Spinal cord (tissue), 10 donors: Measurements from ENCODE around the gene TNFSF13. TPM values are rescaled to one million over a fixed set of nuclear protein-coding genes. Genes with fewer than 3 reads are reported as not detected.

Source experiments
- DNase-seq, 6 donors: peaks; one replicate each; pipeline versions ENCODE4 v3.0.0 to v3.0.0-alpha.2; 2013 to 2015; ENCODE audit warnings: low spot score in 6 of 6, low read depth in 4 of 6
- H3K27ac ChIP-seq: one replicate; pipeline ENCODE4 v1.5.1; 2013; ENCODE audit warnings: low read depth, low read length, control low read depth
- H3K27me3 ChIP-seq: one replicate; pipeline ENCODE4 v1.6.1; 2013; ENCODE audit warnings: low read length; ENCODE audit not compliant: control insufficient read depth, insufficient read depth
- H3K36me3 ChIP-seq: one replicate; pipeline ENCODE4 v1.6.1; 2013; ENCODE audit warnings: low read length; ENCODE audit not compliant: control insufficient read depth, insufficient read depth
- H3K4me1 ChIP-seq: one replicate; pipeline ENCODE4 v1.6.1; 2013; ENCODE audit warnings: low read length; ENCODE audit not compliant: control insufficient read depth, insufficient read depth
- H3K4me3 ChIP-seq: one replicate; pipeline ENCODE4 v1.5.1; 2013; ENCODE audit warnings: low read depth, low read length, control low read depth
- H3K9me3 ChIP-seq: one replicate; pipeline ENCODE4 v1.6.1; 2013; ENCODE audit warnings: low read length; ENCODE audit not compliant: control insufficient read depth, insufficient read depth
- WGBS: methylation state at CpG from one replicate; pipeline ENCODE4 v1.1.5; 2013; ENCODE audit warnings: missing lambda C conversion rate; ENCODE audit not compliant: insufficient coverage; 5-methylcytosine and 5-hydroxymethylcytosine counted together
- polyA plus RNA-seq, 2 donors: library from polyadenylated mRNA; unstranded; fragments of 120-200 nt; gene quantifications; one replicate each; pipeline ENCODE4 v1.2.1, GENCODE V29; 2013; ENCODE audit not compliant: insufficient read length in 2 of 2
- total RNA-seq, 2 donors: library from RNA; depleted of rRNA in 1 of 2; stranded (reverse); fragments of 120-200 nt in 1 of 2; fragments of >200 nt in 1 of 2; gene quantifications; one replicate each; pipeline versions ENCODE4 v1.2.3 to v1.2.4, GENCODE V29; 2013 to 2014
- donor health status: healthy.

Gene TNFSF13
- total and polyA plus RNA-seq, 4 donors: 1.8 to 4.9 (median 4.4) TPM

GRCh38 chr17:7551396-7551795 is 7.2 kb upstream of the TNFSF13 start:
- peaks cover 15% of the 10 kb centered on the region for H3K4me1 ChIP-seq
- DNase-seq: no peak
- H3K9me3 ChIP-seq: no peaks in the 10 kb centered on the region
- H3K27ac ChIP-seq: no peak overlapping the region
- WGBS: 83% methylated on average over 1 of the region's 4 CpGs
- no peak overlapping the region for H3K4me3 ChIP-seq
- peaks cover 2% of the 10 kb centered on the region for H3K27me3 ChIP-seq
- peaks cover 7% of the 10 kb centered on the region for H3K36me3 ChIP-seq

- Histone ChIP-seq H3K27ac (no peak overlapping the region), H3K4me3 (no peak overlapping the region), H3K27me3 (peaks cover 2% of the 10 kb centered on the region), H3K9me3 (no peaks in the 10 kb centered on the region), H3K4me1 (peaks cover 24% of the 10 kb centered on the region), H3K36me3 (peaks cover 15% of the 10 kb centered on the region)
- no peak for DNase-seq
- WGBS: 88% methylated on average over 6 of the region's 6 CpGs
Observed at GRCh38 chr17:7552621-7553051, 5.9 kb upstream of the TNFSF13 start.

GRCh38 chr17:7553356-7553755 is 5.2 kb upstream of the TNFSF13 start:
- H3K4me1 ChIP-seq: peaks cover 28% of the 10 kb centered on the region
- WGBS: no CpG with 5 or more reads among the region's 1 CpG
- H3K27me3 ChIP-seq: peaks cover 1% of the 10 kb centered on the region
- H3K36me3 ChIP-seq: peaks cover 18% of the 10 kb centered on the region
- H3K27ac ChIP-seq: no peak overlapping the region
- no peak for DNase-seq
- no peak overlapping the region for H3K4me3 ChIP-seq
- no peaks in the 10 kb centered on the region for H3K9me3 ChIP-seq

GRCh38 chr17:7555320-7555948 is 3.1 kb upstream of the TNFSF13 start:
- Histone ChIP-seq H3K4me3 (no peak overlapping the region), H3K4me1 (peaks cover 36% of the 10 kb centered on the region), H3K36me3 (peaks cover 18% of the 10 kb centered on the region), H3K27ac (no peak overlapping the region), H3K27me3 (no peaks in the 10 kb centered on the region), H3K9me3 (no peaks in the 10 kb centered on the region)
- DNase-seq: no peak
- 53% methylated on average over 10 of the region's 10 CpGs for WGBS

GRCh38 chr17:7556627-7557026 is 1.9 kb upstream of the TNFSF13 start:
- Histone ChIP-seq H3K36me3 (peaks cover 13% of the 10 kb centered on the region), H3K4me3 (no peak overlapping the region), H3K27ac (peak overlapping the region; percentile 96), H3K27me3 (no peaks in the 10 kb centered on the region), H3K9me3 (no peaks in the 10 kb centered on the region), H3K4me1 (peaks cover 47% of the 10 kb centered on the region)
- DNase-seq: no peak
- 89% methylated on average over 11 of the region's 12 CpGs for WGBS

GRCh38 chr17:7557147-7557764 is 1.3 kb upstream of the TNFSF13 start:
- H3K4me1 ChIP-seq: peaks cover 49% of the 10 kb centered on the region
- no peaks in the 10 kb centered on the region for H3K27me3 ChIP-seq
- H3K9me3 ChIP-seq: no peaks in the 10 kb centered on the region
- WGBS: 56% methylated on average over 18 of the region's 19 CpGs
- H3K27ac ChIP-seq: peak overlapping the region; percentile 96
- no peak overlapping the region for H3K4me3 ChIP-seq
- no peak for DNase-seq
- H3K36me3 ChIP-seq: peaks cover 13% of the 10 kb centered on the region

GRCh38 chr17:7557775-7558543 is 591 bp upstream of the TNFSF13 start:
- H3K9me3 ChIP-seq: no peaks in the 10 kb centered on the region
- peaks cover 56% of the 10 kb centered on the region for H3K4me1 ChIP-seq
- H3K27me3 ChIP-seq: no peaks in the 10 kb centered on the region
- WGBS: 27% methylated on average over 21 of the region's 21 CpGs
- peak overlapping the region; percentile 4 for H3K4me3 ChIP-seq
- peak overlapping the region; percentile 96 for H3K27ac ChIP-seq
- peak in 2 of 6 donors; percentile 20 to 85 for DNase-seq
- H3K36me3 ChIP-seq: peaks cover 14% of the 10 kb centered on the region

GRCh38 chr17:7559320-7560171 is 996 bp downstream of the TNFSF13 start:
- no peaks in the 10 kb centered on the region for H3K27me3 ChIP-seq
- DNase-seq: no peak
- H3K36me3 ChIP-seq: peaks cover 29% of the 10 kb centered on the region
- no peaks in the 10 kb centered on the region for H3K9me3 ChIP-seq
- H3K4me3 ChIP-seq: no peak overlapping the region
- H3K4me1 ChIP-seq: peaks cover 65% of the 10 kb centered on the region
- H3K27ac ChIP-seq: peak overlapping the region; percentile 96
- 88% methylated on average over 9 of the region's 18 CpGs for WGBS
